Measurements from ENCODE around the gene KCNH3.
"Not testable (repeated sequence)": the region's sequence is repeated elsewhere in the genome, so short reads cannot be mapped to it uniquely, and the experiment has no call there.

GRCh38 chr12:49509681-49510080 lies 29.1 kb upstream of the KCNH3 start:
- TF ChIP-seq CTCF (conservative IDR thresholded peaks at IDR 0.05; ENCODE audit: low read length); EZH2phosphoT487 (IDR thresholded peaks at IDR 0.05; ENCODE audit: borderline replicate concordance): not testable (repeated sequence)
